Type B pancreatic cell (in vitro differentiated cells): ENCODE measurements around the gene SND1. TPM values are rescaled to one million over a fixed set of nuclear protein-coding genes. Genes with fewer than 3 reads are reported as not detected.

Experiments used
- DNase-seq: peaks from one replicate; pipeline ENCODE4 v3.0.0; 2021; ENCODE audit warnings: mixed read lengths; ENCODE audit not compliant: unreplicated experiment; ENCODE audit errors: extremely low spot score
- H3K27ac Mint-ChIP-seq: 2 replicates; pipeline ENCODE4 v1.8.0; 2021; ENCODE audit warnings: mild to moderate bottlenecking, mixed read lengths
- H3K27me3 Mint-ChIP-seq: 2 replicates; pipeline ENCODE4 v1.8.0; 2021; ENCODE audit warnings: mixed read lengths
- H3K36me3 Mint-ChIP-seq: 2 replicates; pipeline ENCODE4 v1.8.0; 2021; ENCODE audit warnings: mixed read lengths
- H3K4me1 Mint-ChIP-seq: one replicate; pipeline ENCODE4 v1.8.0; 2021; ENCODE audit warnings: mixed read lengths; ENCODE audit not compliant: unreplicated experiment
- H3K4me3 Mint-ChIP-seq: 2 replicates; pipeline ENCODE4 v1.8.0; 2021; ENCODE audit warnings: mild to moderate bottlenecking, mixed read lengths
- H3K9me3 Mint-ChIP-seq: 2 replicates; pipeline ENCODE4 v1.8.0; 2021; ENCODE audit warnings: mixed read lengths
- CTCF ChIP-seq: fragments of 200-600 bp; sonication (generic); conservative IDR thresholded peaks from 2 replicates; pipeline ENCODE4 v1.5.0; 2021; ENCODE audit warnings: antibody characterized with exemption, mild to moderate bottlenecking
- total RNA-seq: library from RNA; stranded (reverse); gene quantifications from 2 replicates; pipeline ENCODE4 v1.2.1, GENCODE V29; 2021; ENCODE audit warnings: low replicate concordance

SND1 gene
- total RNA-seq, 1 donor from 2014 or later, result 199 TPM

DNA sequence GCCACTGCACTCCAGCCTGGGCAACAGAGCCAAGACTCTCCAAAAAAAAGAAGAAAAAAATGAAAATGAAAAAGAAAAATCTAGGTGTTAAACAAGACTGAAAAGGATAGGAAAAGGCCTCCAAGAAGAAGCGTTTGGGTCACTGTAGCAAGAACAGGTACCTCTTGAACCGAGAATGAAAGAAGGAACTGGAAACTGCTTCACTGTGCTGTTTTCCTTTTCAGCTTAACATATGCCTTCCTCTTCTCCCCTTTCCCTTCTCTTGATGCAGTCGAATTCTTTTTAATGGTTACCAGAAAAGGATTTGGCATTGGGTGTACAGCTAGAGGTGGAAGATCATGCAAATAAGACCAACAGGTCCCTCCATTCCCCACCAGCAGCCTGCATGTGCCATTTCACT lies 351.2 kb downstream of the SND1 start:
- no peak for DNase-seq
- no peak overlapping the region for H3K4me3 Mint-ChIP-seq
- H3K9me3 Mint-ChIP-seq, result no peaks in the 10 kb centered on the region
- H3K4me1 Mint-ChIP-seq, result peaks cover 34% of the 10 kb centered on the region
- no peak for TF ChIP-seq CTCF
- H3K36me3 Mint-ChIP-seq, result peaks cover 14% of the 10 kb centered on the region
- no peak overlapping the region for H3K27ac Mint-ChIP-seq
- H3K27me3 Mint-ChIP-seq, result no peaks in the 10 kb centered on the region

GRCh38 chr7:128003787-128004186 lies 351.8 kb downstream of the SND1 start:
- TF ChIP-seq CTCF, result no peak
- DNase-seq, result no peak
- Mint-ChIP-seq H3K27ac (no peak overlapping the region), H3K4me3 (no peak overlapping the region), H3K27me3 (no peaks in the 10 kb centered on the region), H3K36me3 (peaks cover 14% of the 10 kb centered on the region), H3K4me1 (peaks cover 34% of the 10 kb centered on the region), H3K9me3 (no peaks in the 10 kb centered on the region)

- no peak for DNase-seq
- Mint-ChIP-seq H3K27ac (no peak overlapping the region), H3K9me3 (no peaks in the 10 kb centered on the region), H3K4me3 (no peak overlapping the region), H3K36me3 (peaks cover 9% of the 10 kb centered on the region), H3K27me3 (no peaks in the 10 kb centered on the region), H3K4me1 (peaks cover 27% of the 10 kb centered on the region)
- TF ChIP-seq CTCF, result no peak
These were observed 352.6 kb downstream of the SND1 start for GRCh38 chr7:128004623-128005022.

DNA sequence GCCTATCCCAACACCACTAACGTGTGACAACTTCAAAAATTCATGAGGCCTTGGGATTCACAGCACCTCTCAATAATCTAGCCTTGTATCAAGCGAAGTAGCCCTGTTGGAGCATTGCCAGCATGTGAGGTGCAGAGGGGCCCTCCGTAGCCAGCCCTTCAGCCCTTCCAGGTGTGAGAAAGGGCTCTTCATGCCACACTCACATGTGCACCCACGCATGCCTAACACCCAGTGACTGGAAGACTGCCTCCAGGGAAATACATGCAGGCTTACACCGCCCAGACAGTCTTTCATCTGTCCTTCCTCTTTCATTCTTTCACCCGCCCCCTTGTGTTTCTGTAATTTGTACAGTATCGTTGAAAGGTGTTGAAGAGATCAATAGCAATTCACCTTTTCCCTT lies 353.1 kb downstream of the SND1 start:
- no peak overlapping the region for H3K27ac Mint-ChIP-seq

DNA sequence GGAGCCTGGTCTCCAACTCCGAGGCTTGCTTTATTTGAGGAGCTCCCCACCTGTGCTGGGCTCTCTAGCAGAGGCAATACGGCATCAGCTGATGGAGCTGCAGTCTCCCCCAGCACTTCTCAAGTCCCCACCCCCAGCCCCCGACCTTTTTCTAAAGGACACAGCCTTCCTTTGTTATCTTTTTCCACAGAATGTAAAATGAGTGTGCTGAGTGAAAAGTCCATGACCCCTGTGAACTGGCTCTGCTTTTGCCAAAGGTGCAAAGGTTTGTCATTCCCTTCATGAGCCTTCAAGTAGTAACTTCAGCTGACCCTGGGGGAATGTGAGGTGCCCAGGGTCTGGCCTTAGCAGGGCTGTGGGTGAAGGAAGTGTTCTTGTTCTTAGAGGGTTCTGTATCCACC lies 353.8 kb downstream of the SND1 start:
- Mint-ChIP-seq H3K27ac (peak overlapping the region; percentile 27), H3K4me3 (no peak overlapping the region), H3K27me3 (no peaks in the 10 kb centered on the region), H3K36me3 (peaks cover 9% of the 10 kb centered on the region), H3K9me3 (no peaks in the 10 kb centered on the region), H3K4me1 (peaks cover 25% of the 10 kb centered on the region)
- no peak for TF ChIP-seq CTCF
- no peak for DNase-seq

More for the DNA sequence above, 353.1 kb downstream of the SND1 start:
- H3K4me1 Mint-ChIP-seq, result peaks cover 27% of the 10 kb centered on the region
- no peaks in the 10 kb centered on the region for H3K27me3 Mint-ChIP-seq
- H3K9me3 Mint-ChIP-seq, result no peaks in the 10 kb centered on the region
- TF ChIP-seq CTCF, result no peak
- H3K4me3 Mint-ChIP-seq, result no peak overlapping the region
- H3K36me3 Mint-ChIP-seq, result peaks cover 9% of the 10 kb centered on the region
- DNase-seq, result no peak
